Upper lobe of right lung (tissue), 1 donor: Measurements from ENCODE around the gene TRIM8. TPM values are rescaled to one million over a fixed set of nuclear protein-coding genes. Genes with fewer than 3 reads are reported as not detected.

Source experiments
- ATAC-seq: fragments of 200-7000 bp; cut with Tn5 transposase; one replicate; pipeline ENCODE4 v1.9.1; 2020; ENCODE audit warnings: mild to moderate bottlenecking, moderate library complexity
- DNase-seq: peaks from one replicate; pipeline ENCODE4 v3.0.0-alpha.2; 2020
- H3K27ac ChIP-seq: fragments of 200-600 bp; one replicate; pipeline ENCODE4 v1.8.0; 2022
- H3K27me3 ChIP-seq: fragments of 200-600 bp; one replicate; pipeline ENCODE4 v1.8.0; 2022; ENCODE audit warnings: mild to moderate bottlenecking
- H3K36me3 ChIP-seq: fragments of 200-600 bp; one replicate; pipeline ENCODE4 v1.8.0; 2022
- H3K4me1 ChIP-seq: fragments of 200-600 bp; one replicate; pipeline ENCODE4 v1.8.0; 2022
- H3K4me3 ChIP-seq: fragments of 200-600 bp; one replicate; pipeline ENCODE4 v1.8.0; 2022; ENCODE audit warnings: mild to moderate bottlenecking
- H3K9me3 ChIP-seq: fragments of 200-600 bp; one replicate; pipeline ENCODE4 v1.8.0; 2022
- CTCF ChIP-seq: fragments of 200-600 bp; IDR thresholded peaks from one replicate; pipeline ENCODE4 v1.8.0; 2022; ENCODE audit warnings: antibody characterized with exemption
- intact Hi-C: fragments of 100-400 bp; cut with DNase I; formaldehyde crosslinking; loops from one replicate; pipeline ENCODE4 v1.11.0; 2022
- total RNA-seq: library from RNA; stranded (reverse); fragmentation: NEBNext Ultra II Directional; extraction: Animal tissue kit (Norgen Biotek cat#: 25700); gene quantifications from one replicate; pipeline ENCODE4 v1.2.1, GENCODE V29; 2021
- donor health status: DM: no; HTN: yes; CAD: no; lungs with severe emphysema.

TRIM8 gene
- total RNA-seq, 1 donor from 2014 or later: 146 TPM

- Histone ChIP-seq H3K4me3 (peak overlapping the region; percentile 85), H3K27me3 (no peaks in the 10 kb centered on the region), H3K27ac (peak overlapping the region; percentile 100), H3K4me1 (peaks cover 54% of the 10 kb centered on the region), H3K36me3 (peaks cover 10% of the 10 kb centered on the region), H3K9me3 (no peaks in the 10 kb centered on the region)
- DNase-seq (peak; percentile 85), ATAC-seq (peak; percentile 0)
- TF ChIP-seq CTCF: no peak
- intact Hi-C loops: no loop called here
These were observed 2.5 kb downstream of the TRIM8 start for GRCh38 chr10:102646610-102647442.

- Histone ChIP-seq H3K4me1 (peaks cover 62% of the 10 kb centered on the region), H3K27me3 (no peaks in the 10 kb centered on the region), H3K4me3 (peak overlapping the region; percentile 85), H3K9me3 (no peaks in the 10 kb centered on the region), H3K36me3 (peaks cover 12% of the 10 kb centered on the region), H3K27ac (peak overlapping the region; percentile 100)
- ATAC-seq (no peak), DNase-seq (no peak)
- TF ChIP-seq CTCF: no peak
- intact Hi-C loops: no loop called here
These were observed 3.4 kb downstream of the TRIM8 start for GRCh38 chr10:102647443-102648268.

- TF ChIP-seq CTCF: no peak
- ATAC-seq: no peak
- peaks cover 12% of the 10 kb centered on the region for H3K36me3 ChIP-seq
- no peak for DNase-seq
- no peaks in the 10 kb centered on the region for H3K27me3 ChIP-seq
- peak overlapping the region; percentile 77 for H3K27ac ChIP-seq
- no peaks in the 10 kb centered on the region for H3K9me3 ChIP-seq
- peak overlapping the region; percentile 85 for H3K4me3 ChIP-seq
- intact Hi-C loops: no loop called here
- peaks cover 68% of the 10 kb centered on the region for H3K4me1 ChIP-seq
These were observed 4.1 kb downstream of the TRIM8 start for GRCh38 chr10:102648269-102648888.

- Histone ChIP-seq H3K27me3 (no peaks in the 10 kb centered on the region), H3K9me3 (no peaks in the 10 kb centered on the region), H3K36me3 (peaks cover 20% of the 10 kb centered on the region), H3K4me1 (peaks cover 74% of the 10 kb centered on the region), H3K4me3 (peak overlapping the region; percentile 85), H3K27ac (peak overlapping the region; percentile 77)
- TF ChIP-seq CTCF: no peak
- intact Hi-C loops: no loop called here
- ATAC-seq (no peak), DNase-seq (peak; percentile 81)
These were observed 4.9 kb downstream of the TRIM8 start for GRCh38 chr10:102648889-102649796.
